ENCODE measurements around the gene WDR70. TPM values are rescaled to one million over a fixed set of nuclear protein-coding genes. Genes with fewer than 3 reads are reported as not detected.

The WDR70 gene
- total RNA-seq, 4 donors from 2014 or later, result 18.9 to 106 (median 34.9) TPM

- Histone ChIP-seq H3K27me3 (no peaks in the 10 kb centered on the region), H3K4me1 (no peaks in the 10 kb centered on the region), H3K36me3 (peaks cover 0 to 11% (median 2%) of the 10 kb centered on the region in 3 donors), H3K27ac (no peak overlapping the region), H3K9me3 (no peaks in the 10 kb centered on the region), H3K4me3 (no peak overlapping the region)
- no peak for TF ChIP-seq CTCF (IDR thresholded peaks at IDR 0.05)
- no peak for TF ChIP-seq POLR2A (IDR thresholded peaks at IDR 0.05)
- DNase-seq, result no peak
These were observed 38.2 kb downstream of the WDR70 start for GRCh38 chr5:37417347-37417746.

GRCh38 chr5:37424441-37424840, 45.3 kb downstream of the WDR70 start:
- H3K9me3 ChIP-seq, result no peaks in the 10 kb centered on the region
- no peaks in the 10 kb centered on the region for H3K4me1 ChIP-seq
- no peaks in the 10 kb centered on the region for H3K27me3 ChIP-seq
- H3K27ac ChIP-seq, result no peak overlapping the region
- peaks cover 0 to 15% (median 0%) of the 10 kb centered on the region in 3 donors for H3K36me3 ChIP-seq
- TF ChIP-seq POLR2A (IDR thresholded peaks at IDR 0.05), result no peak
- TF ChIP-seq CTCF (IDR thresholded peaks at IDR 0.05), result no peak
- no peak for DNase-seq
- no peak overlapping the region for H3K4me3 ChIP-seq

- H3K27ac ChIP-seq, result no peak overlapping the region
- H3K9me3 ChIP-seq, result no peaks in the 10 kb centered on the region
- H3K36me3 ChIP-seq, result peaks cover 0 to 13% (median 0%) of the 10 kb centered on the region in 3 donors
- TF ChIP-seq POLR2A (IDR thresholded peaks at IDR 0.05), result no peak
- TF ChIP-seq CTCF (IDR thresholded peaks at IDR 0.05), result no peak
- H3K4me1 ChIP-seq, result no peaks in the 10 kb centered on the region
- DNase-seq, result no peak
- H3K27me3 ChIP-seq, result no peaks in the 10 kb centered on the region
- H3K4me3 ChIP-seq, result no peak overlapping the region
These were observed 48.9 kb downstream of the WDR70 start for GRCh38 chr5:37428044-37428443.

GRCh38 chr5:37435261-37435660, 56.1 kb downstream of the WDR70 start:
- peaks cover 0 to 12% (median 0%) of the 10 kb centered on the region in 3 donors for H3K36me3 ChIP-seq
- no peak overlapping the region for H3K27ac ChIP-seq
- no peaks in the 10 kb centered on the region for H3K9me3 ChIP-seq
- DNase-seq, result no peak
- no peaks in the 10 kb centered on the region for H3K27me3 ChIP-seq
- TF ChIP-seq POLR2A (IDR thresholded peaks at IDR 0.05), result no peak
- no peak for TF ChIP-seq CTCF (IDR thresholded peaks at IDR 0.05)
- no peak overlapping the region for H3K4me3 ChIP-seq
- no peaks in the 10 kb centered on the region for H3K4me1 ChIP-seq

GRCh38 chr5:37436146-37436934, 57.2 kb downstream of the WDR70 start:
- no peak for TF ChIP-seq CTCF (IDR thresholded peaks at IDR 0.05)
- TF ChIP-seq POLR2A (IDR thresholded peaks at IDR 0.05), result no peak
- DNase-seq, result no peak

More at GRCh38 chr5:37436146-37436934, 57.2 kb downstream of the WDR70 start:
- Histone ChIP-seq H3K27ac (no peak overlapping the region), H3K27me3 (no peaks in the 10 kb centered on the region), H3K36me3 (peaks cover 0 to 12% (median 0%) of the 10 kb centered on the region in 3 donors), H3K4me3 (no peak overlapping the region), H3K9me3 (no peaks in the 10 kb centered on the region), H3K4me1 (no peaks in the 10 kb centered on the region)

Data from Peyer's patch (tissue), 4 donors.